Subcutaneous adipose tissue (tissue), 4 donors: ENCODE measurements around the gene GANC. TPM values are rescaled to one million over a fixed set of nuclear protein-coding genes. Genes with fewer than 3 reads are reported as not detected.

ENCODE experiments used
- total RNA-seq, 4 donors: library from RNA; depleted of rRNA; stranded (reverse); fragments of >200 nt; gene quantifications; one replicate each; pipeline ENCODE4 v1.1.0, GENCODE V29; 2016
- TF ChIP-seq, protein P1 (sequence below): fragments of 450-650 bp; IDR thresholded peaks from one replicate; pipeline ENCODE4 v1.5.1; 2016; ENCODE audit warnings: low read depth, mild to moderate bottlenecking, control low read depth, antibody characterized with exemption, moderate library complexity

GANC gene
- total RNA-seq, 4 donors from 2014 or later: 26.1 to 42.0 (median 35.3) TPM

DNA sequence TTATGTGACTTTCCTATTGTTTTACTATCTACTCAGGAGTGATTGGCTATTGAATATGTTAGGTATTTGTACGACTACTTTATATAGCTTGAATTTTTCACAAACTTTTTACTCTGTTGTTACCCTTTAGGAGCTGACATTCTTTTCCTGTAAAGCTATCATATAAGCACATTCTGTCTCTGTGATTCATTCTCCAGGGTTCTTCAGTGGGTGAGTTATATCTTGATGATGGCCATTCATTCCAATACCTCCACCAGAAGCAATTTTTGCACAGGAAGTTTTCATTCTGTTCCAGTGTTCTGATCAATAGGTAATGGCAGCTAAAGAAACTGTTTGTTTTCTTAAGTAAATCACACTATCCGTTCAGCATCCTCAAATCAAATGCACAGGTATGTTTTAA is 76.2 kb downstream of the GANC start:
- TF ChIP-seq, protein P1, sequence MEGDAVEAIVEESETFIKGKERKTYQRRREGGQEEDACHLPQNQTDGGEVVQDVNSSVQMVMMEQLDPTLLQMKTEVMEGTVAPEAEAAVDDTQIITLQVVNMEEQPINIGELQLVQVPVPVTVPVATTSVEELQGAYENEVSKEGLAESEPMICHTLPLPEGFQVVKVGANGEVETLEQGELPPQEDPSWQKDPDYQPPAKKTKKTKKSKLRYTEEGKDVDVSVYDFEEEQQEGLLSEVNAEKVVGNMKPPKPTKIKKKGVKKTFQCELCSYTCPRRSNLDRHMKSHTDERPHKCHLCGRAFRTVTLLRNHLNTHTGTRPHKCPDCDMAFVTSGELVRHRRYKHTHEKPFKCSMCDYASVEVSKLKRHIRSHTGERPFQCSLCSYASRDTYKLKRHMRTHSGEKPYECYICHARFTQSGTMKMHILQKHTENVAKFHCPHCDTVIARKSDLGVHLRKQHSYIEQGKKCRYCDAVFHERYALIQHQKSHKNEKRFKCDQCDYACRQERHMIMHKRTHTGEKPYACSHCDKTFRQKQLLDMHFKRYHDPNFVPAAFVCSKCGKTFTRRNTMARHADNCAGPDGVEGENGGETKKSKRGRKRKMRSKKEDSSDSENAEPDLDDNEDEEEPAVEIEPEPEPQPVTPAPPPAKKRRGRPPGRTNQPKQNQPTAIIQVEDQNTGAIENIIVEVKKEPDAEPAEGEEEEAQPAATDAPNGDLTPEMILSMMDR: no peak

DNA sequence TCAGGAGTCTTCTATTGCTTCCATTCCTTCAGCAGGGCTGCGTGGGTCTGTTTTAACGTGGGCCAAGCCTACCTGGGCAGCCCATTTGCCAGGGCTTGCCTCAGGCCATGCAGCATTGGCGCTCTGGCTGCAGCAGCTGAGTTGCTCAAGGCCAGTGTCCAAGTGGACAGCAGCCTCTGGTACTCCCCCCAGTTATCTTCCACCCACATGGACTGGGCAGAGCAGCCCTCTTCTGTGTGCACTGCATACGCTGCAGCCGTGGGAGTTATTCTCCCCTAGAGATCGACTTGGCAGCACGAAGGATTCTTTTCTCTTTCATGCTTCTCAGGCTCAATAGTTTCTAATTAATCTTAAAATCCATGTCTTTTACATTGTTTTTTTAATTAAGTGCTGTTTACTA is 79.4 kb downstream of the GANC start:
- TF ChIP-seq, protein P1: no peak

DNA sequence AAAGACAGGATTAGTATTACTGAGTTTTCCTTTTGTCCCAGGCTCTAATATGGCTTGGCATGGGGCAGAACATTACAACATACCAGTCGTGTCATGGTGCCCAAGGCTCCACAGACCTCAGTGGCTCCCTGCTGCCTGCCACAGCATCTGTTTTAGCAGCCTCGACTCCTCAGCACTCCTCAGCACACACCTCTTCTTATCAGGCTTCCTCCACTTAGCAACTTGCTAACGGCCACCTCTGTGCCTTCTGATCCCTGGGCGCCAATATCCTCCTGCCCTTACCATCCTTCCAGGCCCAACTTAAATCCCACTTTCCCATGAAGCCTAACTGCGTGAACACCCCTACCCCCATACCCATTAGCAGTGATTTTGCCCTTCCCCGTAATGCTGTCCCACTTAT is 80.1 kb downstream of the GANC start:
- TF ChIP-seq, protein P1: no peak

DNA sequence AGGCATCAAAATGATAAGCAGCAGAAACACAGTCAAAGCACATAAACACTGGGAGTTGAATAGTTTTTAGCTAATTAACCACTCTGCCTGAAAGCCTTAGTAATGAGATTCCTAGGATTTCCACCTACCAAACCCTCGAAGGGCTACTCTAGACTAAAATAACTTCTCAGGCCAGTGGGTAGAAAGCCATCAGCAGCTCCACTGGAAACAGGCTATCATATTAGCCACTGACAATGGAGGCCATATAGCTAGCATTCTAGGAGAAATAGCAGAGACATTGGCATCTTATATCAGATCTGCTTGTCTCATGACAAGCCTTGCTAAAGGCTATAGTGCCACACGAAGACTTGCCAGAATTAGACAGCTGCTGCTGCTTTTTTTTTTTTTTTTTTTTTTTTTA is 81.8 kb downstream of the GANC start:
- TF ChIP-seq, protein P1: no peak

DNA sequence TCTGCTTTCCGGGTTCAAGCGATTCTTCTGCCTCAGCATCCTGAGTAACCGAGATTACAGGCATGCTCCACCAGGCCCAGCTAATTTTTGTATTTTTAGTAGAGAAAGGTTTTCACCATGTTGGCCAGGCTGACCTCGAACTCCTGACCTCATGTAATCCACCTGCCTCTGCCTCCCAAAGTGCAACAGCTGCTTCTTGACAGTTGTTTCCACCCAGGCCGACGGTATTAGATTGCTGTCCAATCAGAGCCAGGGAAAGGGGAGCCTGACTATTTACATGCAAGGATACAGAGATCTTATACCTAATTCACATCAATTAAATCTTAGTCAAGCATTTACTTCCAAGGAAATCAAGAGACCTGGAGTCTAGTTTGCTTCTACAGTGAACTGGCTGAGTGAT is 82.3 kb downstream of the GANC start:
- TF ChIP-seq, protein P1: no peak

DNA sequence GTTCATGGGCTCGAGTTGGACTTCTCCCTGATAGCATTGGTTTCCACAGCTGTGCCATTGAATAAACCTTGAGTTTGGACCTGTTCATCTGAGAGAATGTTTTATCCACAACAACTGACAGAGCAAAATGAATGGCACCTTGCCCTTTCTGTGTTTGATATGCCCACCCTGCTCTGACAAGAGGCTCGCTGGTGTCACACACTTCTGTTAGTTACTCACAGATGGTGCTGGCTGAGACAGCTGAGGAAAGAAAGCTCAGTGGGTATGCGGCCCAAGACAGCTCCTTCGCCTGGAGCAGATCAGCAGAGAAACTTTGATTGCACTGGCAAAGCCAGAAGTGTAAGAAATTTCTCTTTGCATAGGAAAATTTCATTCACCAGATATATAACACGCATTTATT is 83.8 kb downstream of the GANC start:
- TF ChIP-seq, protein P1: no peak

DNA sequence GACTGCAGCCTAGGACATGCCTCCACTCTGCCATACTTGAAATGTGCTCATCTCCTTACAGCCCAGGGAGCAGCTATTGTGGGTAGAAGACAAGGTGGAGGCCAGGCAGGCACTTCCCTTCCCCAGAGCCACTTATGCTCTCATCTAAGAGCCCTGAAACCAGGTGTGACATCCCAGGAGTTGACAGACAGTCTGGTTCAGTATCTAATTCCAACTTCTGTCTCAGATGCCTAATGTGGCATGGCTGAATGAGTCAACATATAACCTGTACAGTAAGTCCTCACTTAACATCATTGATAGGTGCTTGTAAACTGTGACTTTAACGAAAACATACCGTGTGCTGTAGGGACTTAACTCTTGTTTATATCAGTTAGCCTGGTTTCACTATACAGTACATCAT is 85.1 kb downstream of the GANC start:
- TF ChIP-seq, protein P1: no peak
